ENCODE results near the gene ARHGEF38.

- no peak for TF ChIP-seq REST (IDR thresholded peaks at IDR 0.05)
- TF ChIP-seq YY1 (IDR thresholded peaks at IDR 0.05) = no peak
- no peak for TF ChIP-seq RAD21 (IDR thresholded peaks at IDR 0.05)
These were observed 16.8 kb downstream of the ARHGEF38 start for GRCh38 chr4:105569057-105569865.

Measured in liver (tissue), 2 donors.